A549 (cell line): Measurements from ENCODE around the gene MLPH. TPM values are rescaled to one million over a fixed set of nuclear protein-coding genes. Genes with fewer than 3 reads are reported as not detected.

Experiments used
- ATAC-seq, 2 experiments: fragments of 200-7000 bp in 1 of 2; fragments of >200 bp in 1 of 2; cut with Nextera tagmentation in 1 of 2; cut with Tn5 transposase in 1 of 2; 3 replicates each; pipeline versions ENCODE4 v1.8.0 to v1.9.1; 2018 to 2020; ENCODE audit warnings: mild to moderate bottlenecking in 1 of 2, moderate library complexity in 1 of 2
- CTCF ChIA-PET: fragments of 300-600 bp; sonication (Branson Sonifier 250); formaldehyde crosslinking; extraction: SDS; loops from one replicate; lab custom pipeline; 2021; ENCODE audit warnings: antibody characterized with exemption, inconsistent platforms; lab: Yijun Ruan, JAX
- POLR2A ChIA-PET: fragments of 350-600 bp; formaldehyde crosslinking; extraction: SDS; loops from one replicate; lab custom pipeline; 2021; ENCODE audit warnings: antibody characterized with exemption, inconsistent platforms; lab: Yijun Ruan, JAX
- DNase-seq, 2 experiments: peaks; one replicate each; pipeline versions ENCODE4 v3.0.0 to v3.0.0-alpha.2; 2011 to 2016; ENCODE audit warnings: low read depth in 1 of 2, low spot score in 1 of 2
- FAIRE-seq: peaks from 2 replicates; lab custom pipeline; 2011; peaks lifted over from hg19 to GRCh38; lab: Jason Lieb, UNC
- H3K27ac ChIP-seq, 2 experiments: fragments of >200 bp; sonication (Bioruptor Twin); formaldehyde crosslinking; 3 replicates each; pipeline ENCODE4 v1.5.1; 2016 to 2017
- H3K4me1 ChIP-seq: fragments of >200 bp; sonication (Bioruptor Twin); formaldehyde crosslinking; 3 replicates; pipeline ENCODE4 v1.6.1; 2016
- H3K4me2 ChIP-seq: fragments of >200 bp; sonication (Bioruptor Twin); formaldehyde crosslinking; 3 replicates; pipeline ENCODE4 v1.6.1; 2016
- H3K4me3 ChIP-seq: fragments of >200 bp; sonication (Bioruptor Twin); formaldehyde crosslinking; 3 replicates; pipeline ENCODE4 v1.5.1; 2016
- H3K9me3 ChIP-seq: fragments of >200 bp; sonication (Bioruptor Twin); formaldehyde crosslinking; 3 replicates; pipeline ENCODE4 v1.6.1; 2016
- BHLHE40 ChIP-seq: IDR thresholded peaks from 2 replicates; pipeline ENCODE4 v1.6.1; 2012; ENCODE audit warnings: low read depth, low read length, inconsistent platforms
- CBX2 ChIP-seq: fragments of 200-600 bp; sonication (generic); IDR thresholded peaks from 2 replicates; pipeline ENCODE4 v1.6.1; 2016; ENCODE audit warnings: low read depth, mild to moderate bottlenecking, borderline replicate concordance
- CEBPB ChIP-seq, 2 experiments: fragments of >200 bp in 1 of 2; sonication (Bioruptor Twin) in 1 of 2; formaldehyde crosslinking in 1 of 2; IDR thresholded peaks; 2 replicates each; pipeline ENCODE4 v1.6.1; 2012 to 2016
- CHD2 ChIP-seq: fragments of 150-350 bp; IDR thresholded peaks from 2 replicates; pipeline ENCODE4 v1.6.1; 2014; ENCODE audit warnings: low read length; ENCODE audit not compliant: partially characterized antibody
- EHF ChIP-seq: fragments of 250-450 bp; sonication (Bioruptor Pico); IDR thresholded peaks from 2 replicates; pipeline ENCODE4 v1.5.0; 2020; ENCODE audit warnings: mild to moderate bottlenecking
- EHMT2 ChIP-seq: fragments of 200-600 bp; sonication (generic); IDR thresholded peaks from 2 replicates; pipeline ENCODE4 v1.6.1; 2016; ENCODE audit warnings: antibody characterized with exemption, low read depth, mild to moderate bottlenecking, moderate library complexity
- EP300 ChIP-seq, 2 experiments: fragments of >200 bp; sonication (Bioruptor Twin); formaldehyde crosslinking; IDR thresholded peaks; 2 replicates in 1 of 2; 3 replicates in 1 of 2; pipeline ENCODE4 v1.6.1; 2016 to 2017
- FOSL2 ChIP-seq, 2 experiments: fragments of 450-650 bp in 1 of 2; fragments of >200 bp in 1 of 2; sonication (Bioruptor Twin) in 1 of 2; formaldehyde crosslinking; IDR thresholded peaks; 2 replicates each; pipeline versions ENCODE4 v1.5.0 to v1.6.1; 2016 to 2020; ENCODE audit warnings: mild to moderate bottlenecking in 1 of 2, moderate library complexity in 1 of 2
- HOXA7 ChIP-seq: fragments of 250-450 bp; sonication (Bioruptor Pico); IDR thresholded peaks from 2 replicates; pipeline ENCODE4 v1.5.0; 2020; ENCODE audit warnings: mild to moderate bottlenecking, moderate library complexity
- HOXB13 ChIP-seq: fragments of 250-450 bp; sonication (Bioruptor Pico); IDR thresholded peaks from 2 replicates; pipeline ENCODE4 v1.5.0; 2020; ENCODE audit warnings: low read depth, mild to moderate bottlenecking, moderate library complexity
- HOXB5 ChIP-seq: fragments of 250-450 bp; sonication (Bioruptor Pico); IDR thresholded peaks from 2 replicates; pipeline ENCODE4 v1.5.0; 2020; ENCODE audit warnings: mild to moderate bottlenecking, moderate library complexity
- JUN ChIP-seq, 2 experiments: fragments of >200 bp; sonication (Bioruptor Twin); formaldehyde crosslinking; IDR thresholded peaks; 2 replicates in 1 of 2; 3 replicates in 1 of 2; pipeline ENCODE4 v1.6.1; 2016 to 2017
- KDM1A ChIP-seq: fragments of 200-600 bp; sonication (generic); IDR thresholded peaks from 2 replicates; pipeline ENCODE4 v1.6.1; 2016; ENCODE audit warnings: low read depth, mild to moderate bottlenecking
- KDM5A ChIP-seq: fragments of 200-600 bp; sonication (generic); IDR thresholded peaks from 2 replicates; pipeline ENCODE4 v1.6.1; 2016; ENCODE audit warnings: antibody characterized with exemption, mild to moderate bottlenecking
- MAFK ChIP-seq: fragments of 450-650 bp; IDR thresholded peaks from 2 replicates; pipeline ENCODE4 v1.6.1; 2014; ENCODE audit not compliant: partially characterized antibody
- POLR2A ChIP-seq: IDR thresholded peaks from 2 replicates; pipeline ENCODE4 v1.6.1; 2012; ENCODE audit warnings: mild to moderate bottlenecking, low read length
- RAD21 ChIP-seq, 2 experiments: fragments of >200 bp in 1 of 2; sonication (Bioruptor Twin) in 1 of 2; formaldehyde crosslinking in 1 of 2; IDR thresholded peaks in 1 of 2; conservative IDR thresholded peaks in 1 of 2; 2 replicates in 1 of 2; 3 replicates in 1 of 2; pipeline ENCODE4 v1.6.1; 2012 to 2018; ENCODE audit warnings: inconsistent platforms in 1 of 2
- RCOR1 ChIP-seq: fragments of 150-350 bp; IDR thresholded peaks from 2 replicates; pipeline ENCODE4 v1.6.1; 2014; ENCODE audit warnings: antibody characterized with exemption, low read length, low read depth
- RFX5 ChIP-seq: fragments of 450-650 bp; IDR thresholded peaks from 2 replicates; pipeline ENCODE4 v1.7.1; 2014; ENCODE audit warnings: antibody characterized with exemption, mild to moderate bottlenecking, moderate library complexity
- SREBF2 ChIP-seq: fragments of 450-650 bp; IDR thresholded peaks from 2 replicates; pipeline ENCODE4 v1.6.1; 2014; ENCODE audit warnings: mild to moderate bottlenecking, moderate library complexity
- TFCP2L1 ChIP-seq: fragments of 250-450 bp; sonication (Bioruptor Pico); IDR thresholded peaks from 2 replicates; pipeline ENCODE4 v1.5.0; 2021; ENCODE audit warnings: mild to moderate bottlenecking
- TP53 ChIP-seq: fragments of 250-450 bp; sonication (Bioruptor Pico); IDR thresholded peaks from 2 replicates; pipeline ENCODE4 v1.5.0; 2021; ENCODE audit warnings: mild to moderate bottlenecking, moderate library complexity
- ZC3H11A ChIP-seq: fragments of 450-650 bp; IDR thresholded peaks from 2 replicates; pipeline ENCODE4 v1.6.1; 2014; ENCODE audit warnings: antibody characterized with exemption, mild to moderate bottlenecking
- WGBS: methylation state at CpG from one replicate; pipeline ENCODE4 v1.1.6; 2017; ENCODE audit errors: missing lambda C conversion rate; 5-methylcytosine and 5-hydroxymethylcytosine counted together
- polyA plus RNA-seq, 4 experiments: library from polyadenylated mRNA; depleted of rRNA in 3 of 4; stranded (reverse); fragments of >200 nt; fragmentation: RNase III in 1 of 4; extraction: RNeasy Plus Mini Kit Qiagen cat#74134 plus additional on column Dnase treatment in 1 of 4; gene quantifications; 2 replicates in 3 of 4; 3 replicates in 1 of 4; pipeline ENCODE4 v1.2.3, GENCODE V29; 2011 to 2017
- TF ChIP-seq, protein P1 (sequence below): fragments of >200 bp; sonication (Bioruptor Twin); formaldehyde crosslinking; IDR thresholded peaks from 2 replicates; pipeline ENCODE4 v1.6.1; 2016
- TF ChIP-seq, protein P2 (sequence below): fragments of 250-450 bp; sonication (Bioruptor Pico); IDR thresholded peaks from 2 replicates; pipeline ENCODE4 v1.5.0; 2020; ENCODE audit warnings: low read depth, mild to moderate bottlenecking, moderate library complexity
- TF ChIP-seq, protein P3 (sequence below): fragments of 250-450 bp; sonication (Bioruptor Pico); IDR thresholded peaks from 2 replicates; pipeline ENCODE4 v1.5.0; 2021; ENCODE audit warnings: mild to moderate bottlenecking, moderate library complexity, borderline replicate concordance
- TF ChIP-seq, protein P4 (sequence below): fragments of >200 bp; sonication (Bioruptor Twin); formaldehyde crosslinking; IDR thresholded peaks from 3 replicates; pipeline ENCODE4 v1.6.1; 2016
- TF ChIP-seq, protein P5 (sequence below): fragments of 450-650 bp; IDR thresholded peaks from 2 replicates; pipeline ENCODE4 v1.6.1; 2014; ENCODE audit warnings: antibody characterized with exemption

The MLPH gene
- polyA plus RNA-seq, 2 of the 4 experiments (the other 2 are of a cell fraction), result 218 to 350 TPM

DNA sequence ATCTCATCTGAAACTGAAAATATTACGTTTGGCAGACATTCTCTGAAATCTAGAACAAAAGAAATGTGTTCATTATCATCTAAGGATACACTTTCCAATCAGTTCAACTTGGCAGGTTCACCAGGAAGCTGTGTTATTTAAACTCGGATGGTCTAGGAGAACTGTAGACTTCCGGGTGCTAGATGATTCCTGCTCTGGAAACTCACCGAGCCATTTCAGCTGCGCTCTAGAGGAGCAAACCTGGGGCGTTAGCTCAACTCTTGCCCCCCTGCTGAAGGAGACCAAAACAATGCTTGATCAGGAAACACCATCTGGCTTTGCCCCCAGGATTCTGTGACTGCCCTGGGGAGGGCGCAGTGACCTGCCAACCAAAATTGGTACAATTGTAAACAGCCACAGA is 22.9 kb downstream of the MLPH start:
- H3K4me1 ChIP-seq, result peaks cover 89% of the 10 kb centered on the region
- WGBS, result 61% methylated on average over 7 of the region's 7 CpGs
- peak overlapping the region; percentile 97 to 98 for H3K27ac ChIP-seq
- ChIA-PET CTCF (interaction anchor here (1.4 to 10.2 kb wide), 6 partner anchors 8 to 62 kb away, joined by 11 to 146 read pairs (median 60); partner anchors contain the start of gene MLPH), POLR2A (interaction anchor here (4.2 kb wide), 1 partner anchor 8 kb away, joined by 19 read pairs; no protein-coding TSS in a partner anchor)
- FAIRE-seq (no peak), ATAC-seq (peak in 1 of 2 experiments; percentile 7; a peak in 1 of 6 replicates), DNase-seq (no peak)
- H3K4me2 ChIP-seq, result peak overlapping the region; percentile 38
- no peak overlapping the region for H3K4me3 ChIP-seq
- TF ChIP-seq RCOR1, result no peak
- no peak for TF ChIP-seq CBX2
- no peak for TF ChIP-seq TP53 (CRISPR knock-in tag)
- TF ChIP-seq FOSL2 (IDR thresholded peaks at IDR 0.05), result no peak
- no peak for TF ChIP-seq FOSL2 (CRISPR knock-in tag; IDR thresholded peaks at IDR 0.05)
- no peak for TF ChIP-seq EHMT2
- TF ChIP-seq POLR2A, result no peak
- no peak for TF ChIP-seq TFCP2L1
- TF ChIP-seq HOXA7, result no peak
- TF ChIP-seq, protein P1, sequence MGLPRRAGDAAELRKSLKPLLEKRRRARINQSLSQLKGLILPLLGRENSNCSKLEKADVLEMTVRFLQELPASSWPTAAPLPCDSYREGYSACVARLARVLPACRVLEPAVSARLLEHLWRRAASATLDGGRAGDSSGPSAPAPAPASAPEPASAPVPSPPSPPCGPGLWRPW, result no peak
- TF ChIP-seq EHF, result no peak
- no peak for TF ChIP-seq SREBF2
- TF ChIP-seq, protein P2, sequence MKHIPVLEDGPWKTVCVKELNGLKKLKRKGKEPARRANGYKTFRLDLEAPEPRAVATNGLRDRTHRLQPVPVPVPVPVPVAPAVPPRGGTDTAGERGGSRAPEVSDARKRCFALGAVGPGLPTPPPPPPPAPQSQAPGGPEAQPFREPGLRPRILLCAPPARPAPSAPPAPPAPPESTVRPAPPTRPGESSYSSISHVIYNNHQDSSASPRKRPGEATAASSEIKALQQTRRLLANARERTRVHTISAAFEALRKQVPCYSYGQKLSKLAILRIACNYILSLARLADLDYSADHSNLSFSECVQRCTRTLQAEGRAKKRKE, result no peak
- no peak for TF ChIP-seq JUN (IDR thresholded peaks at IDR 0.05)
- no peak for TF ChIP-seq RFX5
- TF ChIP-seq HOXB13 (CRISPR knock-in tag), result no peak
- TF ChIP-seq KDM5A, result no peak
- no peaks in the 10 kb centered on the region for H3K9me3 ChIP-seq

DNA sequence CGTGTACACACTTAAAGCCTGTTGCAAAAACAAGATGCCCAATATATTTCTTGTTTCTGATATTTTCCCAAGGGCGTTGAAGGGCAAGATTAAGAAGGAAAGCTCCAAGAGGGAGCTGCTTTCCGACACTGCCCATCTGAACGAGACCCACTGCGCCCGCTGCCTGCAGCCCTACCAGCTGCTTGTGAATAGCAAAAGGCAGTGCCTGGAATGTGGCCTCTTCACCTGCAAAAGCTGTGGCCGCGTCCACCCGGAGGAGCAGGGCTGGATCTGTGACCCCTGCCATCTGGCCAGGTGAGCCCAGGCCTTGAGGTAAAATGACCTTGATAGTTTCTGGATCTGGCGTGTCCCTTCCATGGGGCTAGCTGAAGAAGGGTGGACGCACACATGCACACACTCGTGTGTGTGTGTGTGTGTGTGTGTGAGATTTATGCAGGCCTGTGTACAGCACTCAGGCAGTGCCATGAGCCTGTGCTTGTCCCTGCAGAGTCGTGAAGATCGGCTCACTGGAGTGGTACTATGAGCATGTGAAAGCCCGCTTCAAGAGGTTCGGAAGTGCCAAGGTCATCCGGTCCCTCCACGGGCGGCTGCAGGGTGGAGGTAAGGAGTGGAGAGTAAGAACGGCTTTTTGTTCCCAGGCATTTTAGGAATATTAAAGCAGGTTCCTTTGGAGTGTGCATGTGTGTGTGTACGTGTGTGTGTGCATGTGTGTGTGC is 23.6 kb downstream of the MLPH start:
- no peak for FAIRE-seq
- peaks cover 81% of the 10 kb centered on the region for H3K4me1 ChIP-seq
- ATAC-seq, result no peak
- WGBS, result 89% methylated on average over 18 of the region's 21 CpGs
- no peak overlapping the region for H3K4me3 ChIP-seq
- DNase-seq, result no peak
- TF ChIP-seq HOXB5, result no peak
- TF ChIP-seq CBX2, result no peak
- TF ChIP-seq, protein P3, sequence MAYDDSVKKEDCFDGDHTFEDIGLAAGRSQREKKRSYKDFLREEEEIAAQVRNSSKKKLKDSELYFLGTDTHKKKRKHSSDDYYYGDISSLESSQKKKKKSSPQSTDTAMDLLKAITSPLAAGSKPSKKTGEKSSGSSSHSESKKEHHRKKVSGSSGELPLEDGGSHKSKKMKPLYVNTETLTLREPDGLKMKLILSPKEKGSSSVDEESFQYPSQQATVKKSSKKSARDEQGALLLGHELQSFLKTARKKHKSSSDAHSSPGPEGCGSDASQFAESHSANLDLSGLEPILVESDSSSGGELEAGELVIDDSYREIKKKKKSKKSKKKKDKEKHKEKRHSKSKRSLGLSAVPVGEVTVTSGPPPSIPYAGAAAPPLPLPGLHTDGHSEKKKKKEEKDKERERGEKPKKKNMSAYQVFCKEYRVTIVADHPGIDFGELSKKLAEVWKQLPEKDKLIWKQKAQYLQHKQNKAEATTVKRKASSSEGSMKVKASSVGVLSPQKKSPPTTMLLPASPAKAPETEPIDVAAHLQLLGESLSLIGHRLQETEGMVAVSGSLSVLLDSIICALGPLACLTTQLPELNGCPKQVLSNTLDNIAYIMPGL (CRISPR knock-in tag), result no peak
- no peak for TF ChIP-seq EHMT2
- no peak for TF ChIP-seq KDM1A
- TF ChIP-seq RAD21 (conservative IDR thresholded peaks at IDR 0.05 in 1 of 2, IDR thresholded peaks at IDR 0.05 in 1 of 2), result no peak
- no peak for TF ChIP-seq CEBPB (IDR thresholded peaks at IDR 0.05)
- TF ChIP-seq, protein P4, sequence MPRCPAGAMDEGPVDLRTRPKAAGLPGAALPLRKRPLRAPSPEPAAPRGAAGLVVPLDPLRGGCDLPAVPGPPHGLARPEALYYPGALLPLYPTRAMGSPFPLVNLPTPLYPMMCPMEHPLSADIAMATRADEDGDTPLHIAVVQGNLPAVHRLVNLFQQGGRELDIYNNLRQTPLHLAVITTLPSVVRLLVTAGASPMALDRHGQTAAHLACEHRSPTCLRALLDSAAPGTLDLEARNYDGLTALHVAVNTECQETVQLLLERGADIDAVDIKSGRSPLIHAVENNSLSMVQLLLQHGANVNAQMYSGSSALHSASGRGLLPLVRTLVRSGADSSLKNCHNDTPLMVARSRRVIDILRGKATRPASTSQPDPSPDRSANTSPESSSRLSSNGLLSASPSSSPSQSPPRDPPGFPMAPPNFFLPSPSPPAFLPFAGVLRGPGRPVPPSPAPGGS, result no peak
- TF ChIP-seq BHLHE40, result no peak
- no peak for TF ChIP-seq CHD2
- TF ChIP-seq ZC3H11A, result no peak
- no peak for TF ChIP-seq FOSL2 (IDR thresholded peaks at IDR 0.05)
- TF ChIP-seq FOSL2 (CRISPR knock-in tag; IDR thresholded peaks at IDR 0.05), result no peak
- TF ChIP-seq MAFK, result no peak
- TF ChIP-seq TP53 (CRISPR knock-in tag), result no peak
- TF ChIP-seq HOXB13 (CRISPR knock-in tag), result no peak
- no peak for TF ChIP-seq EHF
- TF ChIP-seq, protein P5, sequence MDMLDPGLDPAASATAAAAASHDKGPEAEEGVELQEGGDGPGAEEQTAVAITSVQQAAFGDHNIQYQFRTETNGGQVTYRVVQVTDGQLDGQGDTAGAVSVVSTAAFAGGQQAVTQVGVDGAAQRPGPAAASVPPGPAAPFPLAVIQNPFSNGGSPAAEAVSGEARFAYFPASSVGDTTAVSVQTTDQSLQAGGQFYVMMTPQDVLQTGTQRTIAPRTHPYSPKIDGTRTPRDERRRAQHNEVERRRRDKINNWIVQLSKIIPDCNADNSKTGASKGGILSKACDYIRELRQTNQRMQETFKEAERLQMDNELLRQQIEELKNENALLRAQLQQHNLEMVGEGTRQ, result no peak
- no peak for TF ChIP-seq EP300 (IDR thresholded peaks at IDR 0.05)
- no peak for TF ChIP-seq SREBF2
- TF ChIP-seq, all 56 proteins: peak for 0
- ChIA-PET POLR2A (interaction anchor here (4.2 kb wide), 1 partner anchor 9 kb away, joined by 19 read pairs; no protein-coding TSS in a partner anchor), CTCF (interaction anchor here (0.6 to 10.2 kb wide), 10 partner anchors 9 to 389 kb away, joined by 3 to 146 read pairs (median 32); partner anchors contain the start of gene MLPH)
- H3K9me3 ChIP-seq, result no peaks in the 10 kb centered on the region
- H3K27ac ChIP-seq, result peak overlapping the region; percentile 97 to 98
- no peak overlapping the region; the same call in 2 of the 3 replicates for H3K4me2 ChIP-seq
